K562 (cell line): ENCODE results near the gene OPA3. TPM values are rescaled to one million over a fixed set of nuclear protein-coding genes. Genes with fewer than 3 reads are reported as not detected.

Experiments used
- ATF1 ChIP-seq, 2 experiments: fragments of 450-650 bp in 1 of 2; IDR thresholded peaks; 2 replicates each; pipeline ENCODE4 v1.6.1; 2016; ENCODE audit warnings: missing compliant biosample characterization in 1 of 2, missing genetic modification characterization in 1 of 2
- BACH1 ChIP-seq: fragments of 200-800 bp; sonication (Bioruptor generic); IDR thresholded peaks from 2 replicates; pipeline ENCODE4 v1.6.1; 2016; ENCODE audit warnings: missing genetic modification characterization, missing compliant biosample characterization
- BRD9 ChIP-seq: fragments of 450-650 bp; IDR thresholded peaks from 2 replicates; pipeline ENCODE4 v1.6.1; 2018; ENCODE audit warnings: low read depth; ENCODE audit not compliant: partially characterized antibody
- ETV6 ChIP-seq, 3 experiments: fragments of 150-350 bp in 1 of 3; sonication (generic) in 1 of 3; formaldehyde crosslinking in 1 of 3; IDR thresholded peaks; 2 replicates each; pipeline versions ENCODE4 v1.6.1 to v1.8.0; 2014 to 2022; ENCODE audit warnings: borderline replicate concordance in 2 of 3, low read depth in 2 of 3, antibody characterized with exemption in 1 of 3, low read length in 1 of 3, mild to moderate bottlenecking in 1 of 3, missing genetic modification reagents in 1 of 3
- HDGF ChIP-seq: fragments of 450-650 bp; IDR thresholded peaks from 2 replicates; pipeline ENCODE4 v1.6.1; 2016
- JUNB ChIP-seq: fragments of 450-650 bp; formaldehyde crosslinking; conservative IDR thresholded peaks from 2 replicates; pipeline ENCODE4 v1.4.0; 2020; ENCODE audit warnings: mild to moderate bottlenecking
- LCOR ChIP-seq: sonication (generic); formaldehyde crosslinking; IDR thresholded peaks from 2 replicates; pipeline ENCODE4 v1.8.0; 2022; ENCODE audit warnings: mild to moderate bottlenecking, missing genetic modification reagents
- MBD2 ChIP-seq: sonication (generic); IDR thresholded peaks from 2 replicates; pipeline ENCODE4 v1.6.1; 2016; ENCODE audit warnings: low read depth, borderline replicate concordance
- MCM5 ChIP-seq: fragments of 450-650 bp; IDR thresholded peaks from 2 replicates; pipeline ENCODE4 v1.6.1; 2016; ENCODE audit warnings: low read depth
- NFRKB ChIP-seq: fragments of 450-650 bp; IDR thresholded peaks from 2 replicates; pipeline ENCODE4 v1.6.1; 2016; ENCODE audit warnings: low read depth
- RBM25 ChIP-seq: fragments of 200-400 bp; formaldehyde crosslinking; IDR thresholded peaks from 2 replicates; pipeline ENCODE4 v1.6.1; 2018; ENCODE audit warnings: low read length, low read depth, moderate library complexity; ENCODE audit not compliant: severe bottlenecking
- TAF7 ChIP-seq: fragments of 450-650 bp; IDR thresholded peaks from 2 replicates; pipeline ENCODE4 v1.6.1; 2016; ENCODE audit warnings: missing genetic modification characterization, missing compliant biosample characterization
- ZBTB7A ChIP-seq: IDR thresholded peaks from 2 replicates; pipeline ENCODE4 v1.6.1; 2011; ENCODE audit warnings: low read depth, mild to moderate bottlenecking, low read length, moderate library complexity, borderline replicate concordance; ENCODE audit not compliant: control insufficient read depth
- ZC3H4 ChIP-seq: sonication (generic); formaldehyde crosslinking; IDR thresholded peaks from 2 replicates; pipeline ENCODE4 v1.9.0; 2021; ENCODE audit warnings: missing genetic modification reagents, borderline replicate concordance
- ZEB2 ChIP-seq: fragments of 450-650 bp; IDR thresholded peaks from 2 replicates; pipeline ENCODE4 v1.6.1; 2016
- ZNF561 ChIP-seq: fragments of 450-650 bp; formaldehyde crosslinking; conservative IDR thresholded peaks from 2 replicates; pipeline ENCODE4 v1.4.0; 2020; ENCODE audit warnings: mild to moderate bottlenecking, moderate library complexity
- polyA plus RNA-seq, 8 experiments: library from polyadenylated mRNA; depleted of rRNA in 4 of 8; stranded (reverse) in 5 of 8; unstranded in 3 of 8; fragments of >200 nt; fragmentation: Nextera tagmentation in 2 of 8; fragmentation: Illumina TruSeq in 1 of 8; extraction: Ambion mirVana in 2 of 8; extraction: Trizol in 1 of 8; gene quantifications; 2 replicates each; pipeline versions ENCODE4 v1.2.1 to v1.2.3, GENCODE V29; 2011 to 2014; ENCODE audit warnings: inconsistent platforms in 1 of 8, missing spikeins in 1 of 8
- total RNA-seq, 7 experiments: library from RNA; depleted of rRNA in 6 of 7; stranded (reverse); fragments of >200 nt in 6 of 7; fragmentation: Illumina TruSeq in 2 of 7; extraction: Trizol in 2 of 7; gene quantifications; 2 replicates each; pipeline versions ENCODE4 v1.2.1 to v1.2.3, GENCODE V29; 2011 to 2021; ENCODE audit warnings: low replicate concordance in 1 of 7
- TF ChIP-seq, protein P1 (sequence below), 3 experiments: fragments of 200-800 bp in 1 of 3; fragments of 250-450 bp in 1 of 3; fragments of 450-650 bp in 1 of 3; sonication (Bioruptor Pico) in 1 of 3; sonication (Bioruptor generic) in 1 of 3; formaldehyde crosslinking in 1 of 3; IDR thresholded peaks; 2 replicates each; pipeline versions ENCODE4 v1.6.1 to v1.8.0; 2016 to 2022; ENCODE audit warnings: mild to moderate bottlenecking in 2 of 3, missing genetic modification characterization in 2 of 3, missing compliant biosample characterization in 1 of 3, moderate library complexity in 1 of 3
- TF ChIP-seq, protein P2 (sequence below): fragments of 250-450 bp; sonication (Bioruptor Pico); IDR thresholded peaks from 2 replicates; pipeline ENCODE4 v1.4.0; 2020
- TF ChIP-seq, protein P3 (sequence below), 2 experiments: fragments of 250-450 bp in 1 of 2; fragments of 450-650 bp in 1 of 2; sonication (Bioruptor Pico) in 1 of 2; IDR thresholded peaks; 2 replicates each; pipeline versions ENCODE4 v1.6.1 to v1.8.0; 2016 to 2021; ENCODE audit warnings: mild to moderate bottlenecking in 2 of 2, moderate library complexity in 2 of 2, missing compliant biosample characterization in 1 of 2, missing genetic modification characterization in 1 of 2
- TF ChIP-seq, protein P4 (sequence below): IDR thresholded peaks from 2 replicates; pipeline ENCODE4 v1.6.1; 2011; ENCODE audit not compliant: insufficient read length; ENCODE audit errors: extremely low read depth

The OPA3 gene
- total and polyA plus RNA-seq, 9 of the 15 experiments (the other 6 are each of a cell fraction or from before 2014, with no cell fraction given): 1.4 to 18.8 (median 9.0) TPM

DNA sequence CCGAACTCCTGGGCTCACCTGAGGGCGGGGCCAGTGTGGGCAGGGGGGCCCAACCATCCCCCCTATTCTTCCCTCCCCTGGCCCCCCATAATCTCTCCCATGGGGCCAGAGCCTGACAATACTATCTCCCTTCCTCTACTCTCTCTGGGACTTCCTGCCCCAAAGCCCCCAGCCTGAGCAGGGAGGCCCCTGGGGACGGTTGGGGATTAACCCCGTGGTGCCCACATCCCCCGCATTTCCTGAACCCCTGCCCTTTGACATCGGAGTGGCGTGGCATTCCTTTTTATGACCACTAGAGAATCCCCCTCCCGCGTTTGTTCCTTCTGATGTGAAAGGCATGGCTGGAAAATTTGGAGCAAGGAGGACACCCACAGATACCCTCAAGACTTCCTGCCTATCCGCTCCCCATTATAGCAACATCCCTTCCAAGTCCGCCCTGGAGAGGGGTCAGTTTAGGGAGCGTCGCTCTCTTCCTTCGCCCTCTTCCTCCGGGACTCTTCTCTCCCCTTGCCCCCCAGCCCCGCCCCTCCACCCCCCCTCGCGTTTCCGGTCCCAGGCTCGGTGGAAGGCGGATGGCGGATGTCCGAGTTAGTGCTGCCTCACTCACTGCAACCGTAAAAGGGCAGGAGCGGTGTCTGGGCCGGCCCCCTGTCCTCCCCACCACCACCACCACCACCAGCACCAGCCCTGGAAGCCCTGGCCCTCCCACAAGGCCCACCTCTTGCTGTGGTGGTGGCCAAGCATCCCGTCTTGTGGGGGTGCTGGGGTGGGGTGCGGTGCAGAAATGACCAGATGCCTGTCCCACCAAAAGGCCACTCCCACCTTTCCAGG, 75.5 kb downstream of the OPA3 start (continued):
- TF ChIP-seq ATF1 (CRISPR knock-in tag; IDR thresholded peaks at IDR 0.05) (no peak), ATF1 (tag; IDR thresholded peaks at IDR 0.05) (peak; percentile 23; the same call in 1 of the 2 replicates), ZBTB7A (peak; percentile 76), LCOR (CRISPR knock-in tag) (peak; percentile 57), TAF7 (tag) (no peak), RBM25 (no peak), ZNF561 (CRISPR knock-in tag) (no peak), ZC3H4 (CRISPR knock-in tag) (no peak), NFRKB (0 out of 2 replicates have a peak, but pooled peaks have one; percentile 26), JUNB (CRISPR knock-in tag) (no peak), BACH1 (peak; percentile 52; the same call in 1 of the 2 replicates), BRD9 (peak; percentile 36), ZEB2 (no peak), MBD2 (no peak), MCM5 (no peak), HDGF (no peak), ETV6 (IDR thresholded peaks at IDR 0.05; ENCODE audit: borderline replicate concordance in 1 of 2, low read depth in 2 of 2, low read length in 1 of 2) (peak in 1 of 2 experiments; percentile 61; a peak in 1 of 4 replicates), ETV6 (CRISPR knock-in tag; IDR thresholded peaks at IDR 0.05; ENCODE audit: borderline replicate concordance) (no peak)
- TF ChIP-seq, protein P1, sequence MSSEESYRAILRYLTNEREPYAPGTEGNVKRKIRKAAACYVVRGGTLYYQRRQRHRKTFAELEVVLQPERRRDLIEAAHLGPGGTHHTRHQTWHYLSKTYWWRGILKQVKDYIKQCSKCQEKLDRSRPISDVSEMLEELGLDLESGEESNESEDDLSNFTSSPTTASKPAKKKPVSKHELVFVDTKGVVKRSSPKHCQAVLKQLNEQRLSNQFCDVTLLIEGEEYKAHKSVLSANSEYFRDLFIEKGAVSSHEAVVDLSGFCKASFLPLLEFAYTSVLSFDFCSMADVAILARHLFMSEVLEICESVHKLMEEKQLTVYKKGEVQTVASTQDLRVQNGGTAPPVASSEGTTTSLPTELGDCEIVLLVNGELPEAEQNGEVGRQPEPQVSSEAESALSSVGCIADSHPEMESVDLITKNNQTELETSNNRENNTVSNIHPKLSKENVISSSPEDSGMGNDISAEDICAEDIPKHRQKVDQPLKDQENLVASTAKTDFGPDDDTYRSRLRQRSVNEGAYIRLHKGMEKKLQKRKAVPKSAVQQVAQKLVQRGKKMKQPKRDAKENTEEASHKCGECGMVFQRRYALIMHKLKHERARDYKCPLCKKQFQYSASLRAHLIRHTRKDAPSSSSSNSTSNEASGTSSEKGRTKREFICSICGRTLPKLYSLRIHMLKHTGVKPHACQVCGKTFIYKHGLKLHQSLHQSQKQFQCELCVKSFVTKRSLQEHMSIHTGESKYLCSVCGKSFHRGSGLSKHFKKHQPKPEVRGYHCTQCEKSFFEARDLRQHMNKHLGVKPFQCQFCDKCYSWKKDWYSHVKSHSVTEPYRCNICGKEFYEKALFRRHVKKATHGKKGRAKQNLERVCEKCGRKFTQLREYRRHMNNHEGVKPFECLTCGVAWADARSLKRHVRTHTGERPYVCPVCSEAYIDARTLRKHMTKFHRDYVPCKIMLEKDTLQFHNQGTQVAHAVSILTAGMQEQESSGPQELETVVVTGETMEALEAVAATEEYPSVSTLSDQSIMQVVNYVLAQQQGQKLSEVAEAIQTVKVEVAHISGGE (CRISPR knock-in tag; IDR thresholded peaks at IDR 0.05): peak in 1 of 3 experiments; percentile 82; a peak in 2 of 6 replicates
- TF ChIP-seq, protein P2, sequence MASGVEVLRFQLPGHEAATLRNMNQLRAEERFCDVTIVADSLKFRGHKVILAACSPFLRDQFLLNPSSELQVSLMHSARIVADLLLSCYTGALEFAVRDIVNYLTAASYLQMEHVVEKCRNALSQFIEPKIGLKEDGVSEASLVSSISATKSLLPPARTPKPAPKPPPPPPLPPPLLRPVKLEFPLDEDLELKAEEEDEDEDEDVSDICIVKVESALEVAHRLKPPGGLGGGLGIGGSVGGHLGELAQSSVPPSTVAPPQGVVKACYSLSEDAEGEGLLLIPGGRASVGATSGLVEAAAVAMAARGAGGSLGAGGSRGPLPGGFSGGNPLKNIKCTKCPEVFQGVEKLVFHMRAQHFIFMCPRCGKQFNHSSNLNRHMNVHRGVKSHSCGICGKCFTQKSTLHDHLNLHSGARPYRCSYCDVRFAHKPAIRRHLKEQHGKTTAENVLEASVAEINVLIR (CRISPR knock-in tag): no peak
- TF ChIP-seq, protein P3, sequence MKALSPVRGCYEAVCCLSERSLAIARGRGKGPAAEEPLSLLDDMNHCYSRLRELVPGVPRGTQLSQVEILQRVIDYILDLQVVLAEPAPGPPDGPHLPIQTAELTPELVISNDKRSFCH (CRISPR knock-in tag; IDR thresholded peaks at IDR 0.05): no peak
- TF ChIP-seq, protein P3 (tag; IDR thresholded peaks at IDR 0.05): 0 out of 2 replicates have a peak, but pooled peaks have one; percentile 36
- TF ChIP-seq, protein P4, sequence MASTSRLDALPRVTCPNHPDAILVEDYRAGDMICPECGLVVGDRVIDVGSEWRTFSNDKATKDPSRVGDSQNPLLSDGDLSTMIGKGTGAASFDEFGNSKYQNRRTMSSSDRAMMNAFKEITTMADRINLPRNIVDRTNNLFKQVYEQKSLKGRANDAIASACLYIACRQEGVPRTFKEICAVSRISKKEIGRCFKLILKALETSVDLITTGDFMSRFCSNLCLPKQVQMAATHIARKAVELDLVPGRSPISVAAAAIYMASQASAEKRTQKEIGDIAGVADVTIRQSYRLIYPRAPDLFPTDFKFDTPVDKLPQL: no peak
